OCI-LY7 (cell line): ENCODE measurements around the gene MRO. TPM values are rescaled to one million over a fixed set of nuclear protein-coding genes. Genes with fewer than 3 reads are reported as not detected.

ENCODE experiments used
- BruUV-seq: library from RNA; stranded (reverse); fragments of 400-500 nt; replicated peaks from 2 replicates; lab custom pipeline; 2021; lab: Mats Ljungman, UMichigan
- CTCF ChIA-PET: fragments of 300-600 bp; sonication (Branson Sonifier 250); formaldehyde crosslinking; loops from one replicate; lab custom pipeline; 2022; ENCODE audit warnings: antibody characterized with exemption; ENCODE audit not compliant: unreplicated experiment; lab: Charles Lee
- POLR2A ChIA-PET: fragments of 300-600 bp; sonication (Branson Sonifier 250); formaldehyde crosslinking; loops from one replicate; lab custom pipeline; 2022; ENCODE audit warnings: antibody characterized with exemption; lab: Charles Lee
- DNase-seq: peaks from one replicate; pipeline ENCODE4 v3.0.0-alpha.2; 2015; ENCODE audit warnings: low spot score
- H2AFZ ChIP-seq: fragments of 200-600 bp; sonication (generic), shearing (Covaris generic); 2 replicates; pipeline ENCODE4 v1.6.1; 2014; ENCODE audit warnings: mild to moderate bottlenecking, antibody characterized with exemption, low read length, moderate library complexity
- H3K27ac ChIP-seq: fragments of 200-600 bp; sonication (generic); 2 replicates; pipeline ENCODE4 v1.5.1; 2014; ENCODE audit warnings: mixed run types, low read depth, mild to moderate bottlenecking, moderate library complexity, low read length, inconsistent platforms; ENCODE audit not compliant: poor library complexity, severe bottlenecking
- H3K36me3 ChIP-seq: fragments of 200-600 bp; sonication (generic); 2 replicates; pipeline ENCODE4 v1.6.1; 2014; ENCODE audit warnings: mild to moderate bottlenecking, antibody characterized with exemption, low read length, moderate library complexity, mixed read lengths; ENCODE audit not compliant: insufficient read depth
- H3K4me1 ChIP-seq: fragments of 200-600 bp; sonication (generic); 2 replicates; pipeline ENCODE4 v1.5.1; 2014; ENCODE audit warnings: mild to moderate bottlenecking, low read length; ENCODE audit not compliant: insufficient read depth, poor library complexity, severe bottlenecking
- H3K4me2 ChIP-seq: fragments of 200-600 bp; sonication (generic); 2 replicates; pipeline ENCODE4 v1.6.1; 2014; ENCODE audit warnings: mild to moderate bottlenecking, low read length
- H3K4me3 ChIP-seq: fragments of 200-600 bp; sonication (generic); 2 replicates; pipeline ENCODE4 v1.5.1; 2014; ENCODE audit warnings: mild to moderate bottlenecking, low read depth, low read length; ENCODE audit not compliant: poor library complexity, severe bottlenecking
- H3K79me2 ChIP-seq: fragments of 200-600 bp; sonication (generic); 2 replicates; pipeline ENCODE4 v1.6.1; 2016; ENCODE audit warnings: low read depth, mild to moderate bottlenecking, low read length, moderate library complexity, mixed read lengths; ENCODE audit not compliant: insufficient read depth
- H3K9me2 ChIP-seq: fragments of 200-600 bp; sonication (generic); 2 replicates; pipeline ENCODE4 v1.6.1; 2016; ENCODE audit warnings: mild to moderate bottlenecking, low read length, mixed read lengths; ENCODE audit not compliant: insufficient read depth
- H3K9me3 ChIP-seq: fragments of 200-600 bp; sonication (generic); 2 replicates; pipeline ENCODE4 v1.6.1; 2014; ENCODE audit warnings: mild to moderate bottlenecking, mixed run types, low read length, mixed read lengths
- H4K20me1 ChIP-seq: fragments of 200-600 bp; sonication (generic); 2 replicates; pipeline ENCODE4 v1.6.1; 2014; ENCODE audit warnings: mild to moderate bottlenecking, antibody characterized with exemption, low read length, moderate library complexity, mixed read lengths; ENCODE audit not compliant: insufficient read depth
- CTCF ChIP-seq: fragments of 200-600 bp; sonication (generic); conservative IDR thresholded peaks from 2 replicates; pipeline ENCODE4 v1.5.1; 2014; ENCODE audit warnings: mild to moderate bottlenecking, antibody characterized with exemption, low read length, moderate library complexity, mixed read lengths
- EZH2phosphoT487 ChIP-seq: fragments of 200-600 bp; sonication (generic); IDR thresholded peaks from 2 replicates; pipeline ENCODE4 v1.6.1; 2018; ENCODE audit warnings: low read depth, borderline replicate concordance, mild to moderate bottlenecking, mixed run types, antibody characterized with exemption, low read length, moderate library complexity, mixed read lengths
- intact Hi-C: fragments of 100-400 bp; cut with micrococcal nuclease; formaldehyde crosslinking; loops from one replicate; pipeline ENCODE4 v1.10.0; 2022; ENCODE audit not compliant: unreplicated experiment
- total RNA-seq, 2 experiments: library from RNA; depleted of rRNA in 1 of 2; stranded (reverse); fragments of >200 nt in 1 of 2; shearing (Covaris generic) in 1 of 2; gene quantifications; 2 replicates each; pipeline ENCODE4 v1.2.3, GENCODE V29; 2014 to 2022

The MRO gene
- total RNA-seq, 2 experiments from 2014 or later = 0.22 to 0.46 TPM

GRCh38 chr18:50775726-50776125 is 44.1 kb downstream of the MRO start:
- Histone ChIP-seq H3K9me2 (no peaks in the 10 kb centered on the region), H2AFZ (no peak overlapping the region), H3K4me3 (no peak overlapping the region), H3K4me1 (no peaks in the 10 kb centered on the region), H3K9me3 (no peaks in the 10 kb centered on the region), H3K4me2 (no peak overlapping the region), H3K27ac (no peak overlapping the region), H3K36me3 (no peaks in the 10 kb centered on the region), H4K20me1 (no peaks in the 10 kb centered on the region), H3K79me2 (no peaks in the 10 kb centered on the region)
- TF ChIP-seq CTCF (no peak), EZH2phosphoT487 (no peak)
- intact Hi-C loops = no loop called here
- DNase-seq = no peak
- ChIA-PET POLR2A (no interaction called here), CTCF (no interaction called here)
- no TSS peak for BruUV-seq

- H2AFZ ChIP-seq = no peak overlapping the region
- no peaks in the 10 kb centered on the region for H3K4me1 ChIP-seq
- intact Hi-C loops = no loop called here
- no peak for DNase-seq
- no peaks in the 10 kb centered on the region for H3K36me3 ChIP-seq
- H3K27ac ChIP-seq = no peak overlapping the region
- H3K4me2 ChIP-seq = no peak overlapping the region
- no peak overlapping the region for H3K4me3 ChIP-seq
- CTCF ChIA-PET = no interaction called here
- POLR2A ChIA-PET = no interaction called here
- no peaks in the 10 kb centered on the region for H3K9me3 ChIP-seq
- H4K20me1 ChIP-seq = no peaks in the 10 kb centered on the region
- TF ChIP-seq CTCF = no peak
- TF ChIP-seq EZH2phosphoT487 = no peak
- no peaks in the 10 kb centered on the region for H3K9me2 ChIP-seq
- no TSS peak for BruUV-seq
- H3K79me2 ChIP-seq = no peaks in the 10 kb centered on the region
Observed at GRCh38 chr18:50775207-50775606, 44.6 kb downstream of the MRO start.

- H3K4me2 ChIP-seq = no peak overlapping the region
- H3K9me3 ChIP-seq = no peaks in the 10 kb centered on the region
- H3K27ac ChIP-seq = no peak overlapping the region
- no peak for DNase-seq
- no peak overlapping the region for H3K4me3 ChIP-seq
- H3K4me1 ChIP-seq = no peaks in the 10 kb centered on the region
- POLR2A ChIA-PET = no interaction called here
- H3K36me3 ChIP-seq = no peaks in the 10 kb centered on the region
- H3K79me2 ChIP-seq = no peaks in the 10 kb centered on the region
- BruUV-seq = no TSS peak
- intact Hi-C loops = no loop called here
- no peak overlapping the region for H2AFZ ChIP-seq
- CTCF ChIA-PET = no interaction called here
- no peaks in the 10 kb centered on the region for H4K20me1 ChIP-seq
- no peaks in the 10 kb centered on the region for H3K9me2 ChIP-seq
- TF ChIP-seq EZH2phosphoT487 (no peak), CTCF (no peak)
Observed at GRCh38 chr18:50769463-50769862, 50.4 kb downstream of the MRO start.
